ENCODE measurements around the gene AGFG1. TPM values are rescaled to one million over a fixed set of nuclear protein-coding genes. Genes with fewer than 3 reads are reported as not detected.
A peak's percentile ranks its signal among the peaks of the same experiment; 100 is the strongest.

Gene AGFG1
- total RNA-seq, 1 donor from 2014 or later, result 75.1 TPM

DNA sequence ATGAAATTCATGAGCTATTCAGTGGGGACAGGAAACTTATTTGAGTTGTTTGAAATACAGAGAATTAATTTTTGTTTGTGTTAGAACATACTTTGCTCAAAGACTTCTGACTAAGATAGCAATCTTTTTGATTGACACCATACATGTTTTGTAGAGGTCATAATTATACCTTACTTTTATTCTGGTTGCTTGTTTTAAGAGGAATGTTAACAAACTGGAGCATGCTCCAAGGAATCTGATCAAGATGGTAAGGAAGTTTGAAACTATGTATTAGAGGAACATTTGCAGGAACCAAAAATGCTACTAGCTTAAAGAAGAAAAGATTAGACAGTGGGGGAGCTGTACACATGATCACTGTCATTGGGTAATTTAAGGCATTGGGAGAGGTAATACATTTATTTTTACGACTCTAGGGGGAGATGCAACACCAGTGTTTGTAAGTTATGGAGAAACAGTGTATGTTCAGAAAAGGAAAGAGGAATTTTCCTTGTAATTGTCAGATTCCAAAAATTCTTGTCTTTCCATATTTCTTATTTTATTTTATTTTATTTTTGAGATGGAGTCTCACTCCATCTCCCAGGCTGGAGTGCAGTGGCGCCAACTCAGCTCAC, 8.0 kb downstream of the AGFG1 start:
- no peaks in the 10 kb centered on the region for H3K27me3 ChIP-seq (ENCODE audit: control insufficient read depth, insufficient read depth, low read length)
- no peak for DNase-seq (ENCODE audit: low read depth)
- no peaks in the 10 kb centered on the region for H3K36me3 ChIP-seq (ENCODE audit: control insufficient read depth, insufficient read depth, low read length)
- TF ChIP-seq, protein P1, sequence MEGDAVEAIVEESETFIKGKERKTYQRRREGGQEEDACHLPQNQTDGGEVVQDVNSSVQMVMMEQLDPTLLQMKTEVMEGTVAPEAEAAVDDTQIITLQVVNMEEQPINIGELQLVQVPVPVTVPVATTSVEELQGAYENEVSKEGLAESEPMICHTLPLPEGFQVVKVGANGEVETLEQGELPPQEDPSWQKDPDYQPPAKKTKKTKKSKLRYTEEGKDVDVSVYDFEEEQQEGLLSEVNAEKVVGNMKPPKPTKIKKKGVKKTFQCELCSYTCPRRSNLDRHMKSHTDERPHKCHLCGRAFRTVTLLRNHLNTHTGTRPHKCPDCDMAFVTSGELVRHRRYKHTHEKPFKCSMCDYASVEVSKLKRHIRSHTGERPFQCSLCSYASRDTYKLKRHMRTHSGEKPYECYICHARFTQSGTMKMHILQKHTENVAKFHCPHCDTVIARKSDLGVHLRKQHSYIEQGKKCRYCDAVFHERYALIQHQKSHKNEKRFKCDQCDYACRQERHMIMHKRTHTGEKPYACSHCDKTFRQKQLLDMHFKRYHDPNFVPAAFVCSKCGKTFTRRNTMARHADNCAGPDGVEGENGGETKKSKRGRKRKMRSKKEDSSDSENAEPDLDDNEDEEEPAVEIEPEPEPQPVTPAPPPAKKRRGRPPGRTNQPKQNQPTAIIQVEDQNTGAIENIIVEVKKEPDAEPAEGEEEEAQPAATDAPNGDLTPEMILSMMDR (IDR thresholded peaks at IDR 0.05; ENCODE audit: insufficient read depth, low read length, poor library complexity, severe bottlenecking), result peak; percentile 16
- no peak overlapping the region for H3K4me3 ChIP-seq (ENCODE audit: low read depth, low read length)

DNA sequence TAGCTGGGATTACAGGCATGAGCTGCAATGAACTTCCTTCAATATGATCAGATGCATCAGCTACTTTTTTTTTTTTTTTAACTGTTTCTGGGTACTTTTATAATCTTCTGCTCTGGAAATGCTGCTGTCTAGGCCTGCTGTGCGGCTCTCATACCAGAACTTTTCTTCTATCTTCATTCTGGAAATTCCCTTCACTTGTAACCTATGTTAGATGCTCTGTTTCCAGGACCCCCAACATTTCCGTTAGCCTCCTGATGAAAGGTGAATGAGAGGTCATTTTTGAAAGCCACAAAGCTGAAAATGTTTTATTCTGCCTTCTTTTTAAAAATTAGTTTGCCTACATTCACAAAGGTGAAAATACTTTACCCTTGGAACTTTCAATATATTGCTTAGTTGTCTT, 8.6 kb downstream of the AGFG1 start:
- Histone ChIP-seq H3K4me3 (ENCODE audit: low read depth, low read length) (no peak overlapping the region), H3K36me3 (ENCODE audit: control insufficient read depth, insufficient read depth, low read length) (no peaks in the 10 kb centered on the region), H3K27me3 (ENCODE audit: control insufficient read depth, insufficient read depth, low read length) (no peaks in the 10 kb centered on the region)
- TF ChIP-seq, protein P1 (IDR thresholded peaks at IDR 0.05; ENCODE audit: insufficient read depth, low read length, poor library complexity, severe bottlenecking), result no peak
- no peak for DNase-seq (ENCODE audit: low read depth)

DNA sequence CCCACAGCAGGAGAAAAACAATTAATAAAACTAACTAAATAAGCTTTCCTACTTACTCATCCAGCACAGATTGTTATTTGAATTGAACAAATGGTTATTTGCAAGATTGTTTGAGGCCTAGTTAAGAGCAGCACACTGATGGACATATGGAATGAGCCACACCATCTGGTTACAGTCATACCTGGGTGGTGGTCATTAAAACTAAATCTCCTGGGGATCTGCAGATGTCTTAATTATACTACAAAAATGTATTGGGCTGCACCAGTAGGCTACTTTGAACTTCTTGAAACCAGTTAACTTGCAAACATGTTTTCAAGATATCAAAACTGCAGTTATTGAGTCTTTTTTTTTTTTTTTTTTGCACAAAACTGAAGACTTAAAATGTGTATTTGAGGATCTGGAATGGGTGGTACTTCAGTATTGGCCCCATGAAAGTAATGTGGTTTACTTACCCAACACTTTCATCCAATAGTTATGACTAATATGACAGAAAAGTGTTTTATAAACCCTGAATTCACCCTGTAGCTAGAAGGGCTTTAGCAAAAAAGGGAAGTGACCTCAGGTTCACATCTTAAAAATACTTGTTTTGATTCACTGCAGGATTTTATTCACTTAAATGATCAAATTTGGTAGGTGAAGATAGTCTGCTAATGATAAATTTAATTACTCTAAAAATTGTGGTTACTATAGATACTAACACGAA, 10.8 kb downstream of the AGFG1 start:
- H3K36me3 ChIP-seq (ENCODE audit: control insufficient read depth, insufficient read depth, low read length), result no peaks in the 10 kb centered on the region
- TF ChIP-seq, protein P1 (IDR thresholded peaks at IDR 0.05; ENCODE audit: insufficient read depth, low read length, poor library complexity, severe bottlenecking), result no peak
- no peak overlapping the region for H3K4me3 ChIP-seq (ENCODE audit: low read depth, low read length)
- no peaks in the 10 kb centered on the region for H3K27me3 ChIP-seq (ENCODE audit: control insufficient read depth, insufficient read depth, low read length)
- DNase-seq (ENCODE audit: low read depth), result no peak

DNA sequence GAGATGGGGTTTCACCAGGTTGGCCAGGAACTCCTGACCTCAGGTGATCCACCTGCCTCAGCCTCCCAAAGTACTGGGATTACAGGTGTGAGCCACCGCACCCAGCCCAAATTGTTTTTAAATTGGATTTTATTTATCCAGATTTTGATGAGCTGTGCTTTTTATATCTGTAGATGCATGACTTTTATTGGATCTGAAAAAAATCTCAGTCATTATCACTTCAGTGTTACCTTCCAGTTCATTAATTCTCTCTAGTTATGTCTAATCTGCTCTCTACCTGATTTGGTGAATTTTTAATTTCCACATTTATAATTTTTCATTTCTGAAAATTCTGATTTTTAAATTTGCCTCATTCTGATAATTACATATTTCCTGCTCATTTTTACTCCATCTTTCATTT, 13.5 kb downstream of the AGFG1 start:
- TF ChIP-seq, protein P1 (IDR thresholded peaks at IDR 0.05; ENCODE audit: insufficient read depth, low read length, poor library complexity, severe bottlenecking), result no peak
- DNase-seq (ENCODE audit: low read depth), result no peak
- H3K36me3 ChIP-seq (ENCODE audit: control insufficient read depth, insufficient read depth, low read length), result no peaks in the 10 kb centered on the region
- no peak overlapping the region for H3K4me3 ChIP-seq (ENCODE audit: low read depth, low read length)
- no peaks in the 10 kb centered on the region for H3K27me3 ChIP-seq (ENCODE audit: control insufficient read depth, insufficient read depth, low read length)

DNA sequence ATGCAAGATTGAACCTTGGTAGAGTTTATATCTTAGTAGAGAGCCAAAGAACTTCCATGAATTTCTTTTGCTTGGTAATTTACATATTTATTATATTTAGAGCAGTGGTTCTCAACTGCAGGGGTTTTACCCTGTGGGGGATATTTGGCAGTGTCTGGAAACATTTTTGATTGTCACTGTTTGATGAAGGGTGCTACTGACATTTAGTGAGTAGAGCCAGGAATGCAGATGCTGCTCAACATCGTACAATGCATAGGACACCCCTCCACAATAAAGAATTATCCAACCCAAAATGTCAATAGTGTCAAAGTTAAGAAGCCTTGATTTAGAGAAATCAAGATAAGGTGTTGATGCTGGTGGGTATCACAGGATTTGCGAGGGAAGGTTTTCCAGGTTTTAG, 14.7 kb downstream of the AGFG1 start:
- H3K36me3 ChIP-seq (ENCODE audit: control insufficient read depth, insufficient read depth, low read length), result no peaks in the 10 kb centered on the region
- no peak overlapping the region for H3K4me3 ChIP-seq (ENCODE audit: low read depth, low read length)
- no peaks in the 10 kb centered on the region for H3K27me3 ChIP-seq (ENCODE audit: control insufficient read depth, insufficient read depth, low read length)
- TF ChIP-seq, protein P1 (IDR thresholded peaks at IDR 0.05; ENCODE audit: insufficient read depth, low read length, poor library complexity, severe bottlenecking), result no peak
- no peak for DNase-seq (ENCODE audit: low read depth)
